Measurements from ENCODE around the gene SENP6.
A peak's percentile ranks its signal among the peaks of the same experiment; 100 is the strongest.
"Not testable (repeated sequence)": the region's sequence is repeated elsewhere in the genome, so short reads cannot be mapped to it uniquely, and the experiment has no call there.

SENP6 gene, protein sequence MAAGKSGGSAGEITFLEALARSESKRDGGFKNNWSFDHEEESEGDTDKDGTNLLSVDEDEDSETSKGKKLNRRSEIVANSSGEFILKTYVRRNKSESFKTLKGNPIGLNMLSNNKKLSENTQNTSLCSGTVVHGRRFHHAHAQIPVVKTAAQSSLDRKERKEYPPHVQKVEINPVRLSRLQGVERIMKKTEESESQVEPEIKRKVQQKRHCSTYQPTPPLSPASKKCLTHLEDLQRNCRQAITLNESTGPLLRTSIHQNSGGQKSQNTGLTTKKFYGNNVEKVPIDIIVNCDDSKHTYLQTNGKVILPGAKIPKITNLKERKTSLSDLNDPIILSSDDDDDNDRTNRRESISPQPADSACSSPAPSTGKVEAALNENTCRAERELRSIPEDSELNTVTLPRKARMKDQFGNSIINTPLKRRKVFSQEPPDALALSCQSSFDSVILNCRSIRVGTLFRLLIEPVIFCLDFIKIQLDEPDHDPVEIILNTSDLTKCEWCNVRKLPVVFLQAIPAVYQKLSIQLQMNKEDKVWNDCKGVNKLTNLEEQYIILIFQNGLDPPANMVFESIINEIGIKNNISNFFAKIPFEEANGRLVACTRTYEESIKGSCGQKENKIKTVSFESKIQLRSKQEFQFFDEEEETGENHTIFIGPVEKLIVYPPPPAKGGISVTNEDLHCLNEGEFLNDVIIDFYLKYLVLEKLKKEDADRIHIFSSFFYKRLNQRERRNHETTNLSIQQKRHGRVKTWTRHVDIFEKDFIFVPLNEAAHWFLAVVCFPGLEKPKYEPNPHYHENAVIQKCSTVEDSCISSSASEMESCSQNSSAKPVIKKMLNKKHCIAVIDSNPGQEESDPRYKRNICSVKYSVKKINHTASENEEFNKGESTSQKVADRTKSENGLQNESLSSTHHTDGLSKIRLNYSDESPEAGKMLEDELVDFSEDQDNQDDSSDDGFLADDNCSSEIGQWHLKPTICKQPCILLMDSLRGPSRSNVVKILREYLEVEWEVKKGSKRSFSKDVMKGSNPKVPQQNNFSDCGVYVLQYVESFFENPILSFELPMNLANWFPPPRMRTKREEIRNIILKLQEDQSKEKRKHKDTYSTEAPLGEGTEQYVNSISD

DNA sequence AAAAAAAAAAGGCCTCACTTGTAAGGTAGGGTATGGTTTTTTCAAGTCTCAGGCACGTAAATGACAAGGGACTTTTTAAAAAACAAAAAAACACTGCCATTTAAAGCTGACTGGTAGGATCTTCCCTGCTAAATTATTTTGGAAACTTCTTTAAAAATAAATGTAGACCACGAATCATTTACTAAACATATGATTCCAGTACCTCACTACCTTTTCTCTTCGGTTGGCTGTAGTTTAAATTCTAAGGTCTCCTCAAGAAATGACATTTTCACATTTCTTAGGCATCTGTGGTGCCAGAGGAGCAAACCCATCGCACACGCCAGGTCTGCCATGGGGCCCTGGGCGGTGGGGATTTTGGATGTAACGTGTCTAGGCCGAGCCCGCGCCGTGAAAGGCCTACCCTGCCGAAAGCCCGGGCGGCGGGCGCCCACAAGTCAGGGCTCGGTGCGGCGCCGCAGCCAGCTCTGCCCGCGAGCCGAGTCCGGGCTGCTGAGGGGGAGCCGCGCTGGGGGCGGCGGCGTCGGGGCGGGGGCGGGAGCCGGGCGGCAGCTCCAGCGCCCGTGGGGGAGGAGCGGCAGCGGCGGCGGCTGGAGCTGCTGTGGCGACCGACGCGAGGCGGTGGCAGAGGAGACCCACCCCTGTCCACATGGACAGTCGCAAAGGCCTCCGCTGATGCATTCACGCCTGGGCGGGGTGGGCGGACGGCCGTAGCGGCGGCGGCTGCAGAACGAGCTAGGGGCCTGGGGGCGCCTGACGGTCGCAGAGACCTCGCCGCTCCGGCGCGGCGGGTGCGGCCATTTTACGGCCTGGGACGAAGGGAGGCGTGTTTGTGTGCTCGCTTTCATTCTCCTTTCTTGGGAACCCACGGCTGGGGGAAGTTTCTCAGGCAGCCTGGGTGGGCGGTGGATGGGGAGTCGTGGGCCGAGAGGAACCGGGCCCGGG, at the start of gene SENP6:
TSS of gene SENP6 (plus strand) at position 577 of the 942 bp plus-strand sequence. CDS start 645 bp downstream, outside the sequence.
- peak; percentile 52 for DNase-seq (ENCODE audit: extremely low spot score, insufficient read length, low read depth)
- peak; percentile 71 for FAIRE-seq

DNA sequence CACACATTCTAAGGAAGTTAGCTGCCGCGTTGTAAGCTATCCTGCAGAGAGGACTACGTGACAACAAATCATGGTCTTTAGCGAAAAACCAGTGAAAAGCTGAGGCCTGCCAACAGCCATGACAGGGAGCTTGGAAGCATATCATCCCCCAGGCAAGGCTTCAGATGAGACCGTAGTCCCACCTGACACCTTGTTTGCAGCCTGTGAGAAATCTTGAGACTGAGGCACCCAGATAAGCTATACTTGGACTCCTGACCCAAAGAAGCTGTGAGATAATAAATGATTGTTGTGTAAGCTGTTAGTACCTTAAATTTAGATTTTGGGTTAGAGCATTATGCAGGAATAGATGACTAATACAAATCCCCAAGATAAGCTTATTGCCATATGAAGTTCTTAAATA, 45.4 kb upstream of the SENP6 start:
- FAIRE-seq: no peak
- no peak for DNase-seq (ENCODE audit: extremely low spot score, insufficient read length, low read depth)

DNA sequence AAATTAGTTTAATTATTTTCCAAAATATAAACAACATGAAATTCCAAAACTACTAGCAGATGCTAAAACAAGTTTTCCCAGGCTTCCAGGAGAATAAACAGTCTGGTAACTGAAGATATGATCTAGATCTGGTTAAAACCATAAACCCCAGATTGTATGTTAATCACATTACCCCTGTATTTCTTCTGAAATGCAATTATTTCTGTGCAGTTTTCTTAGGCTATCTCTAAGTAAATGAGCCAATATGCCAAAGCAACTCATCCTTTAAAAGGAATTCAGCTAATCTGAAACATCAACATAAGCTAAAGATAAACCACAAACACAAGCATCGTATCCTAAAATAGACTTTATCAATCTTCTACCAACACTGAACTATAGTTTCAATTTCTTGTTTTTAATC, 44.6 kb upstream of the SENP6 start:
- DNase-seq (ENCODE audit: extremely low spot score, insufficient read length, low read depth) (no peak), FAIRE-seq (no peak)

DNA sequence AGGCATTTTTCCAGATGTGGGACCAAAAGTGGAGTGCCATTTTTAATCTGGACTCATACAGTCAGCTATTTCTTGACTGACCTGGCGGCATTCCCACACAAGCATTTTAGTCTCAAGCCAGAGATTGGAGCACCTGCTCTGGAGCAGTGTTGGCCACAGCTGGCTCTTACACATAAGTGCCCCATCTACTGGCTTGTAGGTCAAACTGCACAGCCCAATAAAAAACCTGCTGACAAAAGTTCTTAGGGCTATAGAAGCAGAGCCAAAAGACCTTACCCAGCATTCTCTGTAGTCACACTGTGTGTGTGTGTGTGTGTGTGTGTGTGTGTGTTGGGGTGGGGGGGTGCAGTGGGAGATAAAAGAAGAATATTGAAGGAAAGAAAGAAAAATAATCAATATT, 38.6 kb upstream of the SENP6 start:
- DNase-seq (ENCODE audit: extremely low spot score, insufficient read length, low read depth) (no peak), FAIRE-seq (peak; percentile 59)

DNA sequence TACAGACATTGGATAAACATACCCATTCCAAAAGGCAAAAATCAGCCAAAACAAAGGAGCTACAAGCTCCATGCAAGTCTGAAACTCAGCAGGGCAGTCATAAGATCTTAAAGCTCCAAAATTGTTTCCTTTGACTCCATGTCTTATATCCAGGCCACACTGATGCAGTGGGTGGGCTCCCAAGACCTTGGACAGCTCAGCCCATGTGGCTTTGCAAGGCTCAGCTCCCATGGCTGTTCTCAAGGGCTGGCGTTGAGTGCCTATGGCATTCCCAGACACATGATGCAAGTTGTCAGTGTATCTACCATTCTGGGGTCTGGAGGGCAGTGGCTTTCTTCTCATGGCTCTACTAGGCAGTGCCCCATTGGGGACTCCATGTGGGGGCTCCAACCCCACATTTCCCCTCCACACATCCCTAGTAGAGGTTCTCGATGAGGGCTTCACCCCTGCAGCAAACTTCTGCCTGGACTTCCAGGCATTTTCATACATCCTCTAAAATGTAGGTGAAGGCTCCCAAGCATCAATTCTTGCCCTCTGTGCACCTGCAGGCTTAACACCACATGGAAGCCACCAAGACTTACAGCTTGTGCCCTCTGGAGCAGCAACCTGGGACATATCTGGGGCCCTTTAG, 35.4 kb upstream of the SENP6 start:
- FAIRE-seq: no peak

DNA sequence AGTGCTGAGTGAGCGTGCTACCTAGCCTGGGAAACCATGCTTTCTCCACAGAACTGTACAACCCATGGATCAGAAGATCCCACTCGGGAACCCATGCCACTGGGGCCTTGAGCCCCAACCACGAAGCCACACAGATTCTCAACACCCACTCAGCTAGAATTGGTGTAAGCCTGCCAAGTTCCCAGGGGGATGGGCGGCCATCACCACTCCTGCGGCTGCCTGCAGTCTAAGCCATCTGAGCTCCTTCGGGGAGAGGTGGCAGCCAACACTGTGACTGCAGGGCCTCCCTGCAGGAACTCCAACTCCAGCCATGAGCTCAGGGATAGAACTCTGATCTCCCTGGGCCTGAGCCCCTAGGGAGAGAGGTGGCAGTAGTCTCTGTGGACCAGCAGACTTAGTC, 33.6 kb upstream of the SENP6 start:
- DNase-seq (ENCODE audit: extremely low spot score, insufficient read length, low read depth): no peak
- FAIRE-seq: no peak

More for the DNA sequence above, 35.4 kb upstream of the SENP6 start:
- DNase-seq (ENCODE audit: extremely low spot score, insufficient read length, low read depth): no peak

DNA sequence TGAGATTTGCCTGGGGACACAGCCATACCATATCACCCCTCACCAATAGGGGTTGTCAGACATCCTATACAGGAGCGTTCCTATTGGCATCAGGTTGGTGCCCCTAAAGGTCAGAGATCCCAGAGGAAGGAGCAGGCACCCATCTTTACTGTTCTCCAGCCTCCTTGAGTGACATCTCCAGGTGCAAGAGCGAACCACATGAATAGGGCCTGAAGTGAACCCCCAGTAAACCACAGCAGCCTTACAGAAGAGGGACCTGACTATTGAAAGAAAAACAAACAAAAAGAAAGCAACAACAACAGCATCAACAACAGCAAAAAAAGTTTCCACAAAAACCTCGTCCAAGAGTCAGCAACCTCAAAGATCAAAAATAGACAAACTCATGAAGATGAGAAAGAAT, 32.7 kb upstream of the SENP6 start:
- DNase-seq (ENCODE audit: extremely low spot score, insufficient read length, low read depth): no peak
- no peak for FAIRE-seq

DNA sequence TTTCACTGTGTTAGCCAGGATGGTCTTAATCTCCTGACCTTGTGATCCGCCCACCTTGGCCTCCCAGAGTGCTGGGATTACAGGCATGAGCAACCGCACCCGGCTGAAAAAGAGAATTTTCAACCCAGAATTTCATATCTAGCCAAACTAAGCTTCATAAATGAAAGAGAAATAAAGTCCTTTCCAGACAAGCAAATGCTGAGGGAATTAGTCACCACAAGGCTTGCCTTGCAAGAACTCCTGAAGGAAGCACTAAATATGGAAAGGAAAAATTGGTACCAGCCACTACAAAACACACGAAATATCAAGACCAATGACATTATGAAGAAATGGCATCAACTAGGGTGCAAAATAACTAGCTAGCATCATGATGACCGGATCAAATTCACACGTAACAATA, 31.0 kb upstream of the SENP6 start:
- DNase-seq (ENCODE audit: extremely low spot score, insufficient read length, low read depth); FAIRE-seq: not testable (repeated sequence)

DNA sequence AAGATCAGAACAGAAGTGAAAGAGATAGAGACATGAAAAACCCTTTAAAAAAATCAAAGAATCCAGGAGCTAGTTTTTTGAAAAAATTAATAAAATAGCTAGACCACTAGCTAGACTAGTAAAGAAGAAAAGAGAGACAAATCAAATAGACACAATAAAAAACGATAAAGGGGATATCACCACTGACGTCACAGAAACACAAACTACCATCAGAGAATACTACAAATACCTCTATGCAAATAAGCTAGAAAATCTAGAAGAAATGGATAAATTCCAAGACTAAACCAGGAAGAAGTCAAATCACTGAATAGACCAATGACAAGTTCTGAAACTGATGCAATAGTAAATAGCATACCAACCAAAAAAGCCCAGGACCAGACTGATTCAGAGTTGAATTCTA, 29.6 kb upstream of the SENP6 start:
- DNase-seq (ENCODE audit: extremely low spot score, insufficient read length, low read depth): no peak
- FAIRE-seq: no peak

DNA sequence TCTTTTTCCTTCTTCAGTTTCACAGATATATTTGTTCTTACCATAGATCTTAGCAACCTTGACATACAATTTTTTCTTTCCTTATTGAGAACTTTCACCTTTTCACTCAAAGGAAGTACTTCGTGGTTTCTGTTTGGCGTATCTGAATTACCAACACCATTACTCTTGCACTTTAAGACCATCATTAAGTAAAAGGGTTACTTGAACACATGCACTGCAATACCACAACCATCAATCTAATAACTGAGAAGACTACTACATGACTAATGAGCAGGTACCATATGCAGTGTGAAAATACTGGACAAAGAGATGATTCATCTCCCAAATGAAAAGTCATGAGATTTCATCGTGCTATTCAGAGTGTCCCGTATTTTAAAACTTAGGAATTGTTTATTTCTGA, 21.7 kb upstream of the SENP6 start:
- DNase-seq (ENCODE audit: extremely low spot score, insufficient read length, low read depth) (no peak), FAIRE-seq (peak; percentile 68)

DNA sequence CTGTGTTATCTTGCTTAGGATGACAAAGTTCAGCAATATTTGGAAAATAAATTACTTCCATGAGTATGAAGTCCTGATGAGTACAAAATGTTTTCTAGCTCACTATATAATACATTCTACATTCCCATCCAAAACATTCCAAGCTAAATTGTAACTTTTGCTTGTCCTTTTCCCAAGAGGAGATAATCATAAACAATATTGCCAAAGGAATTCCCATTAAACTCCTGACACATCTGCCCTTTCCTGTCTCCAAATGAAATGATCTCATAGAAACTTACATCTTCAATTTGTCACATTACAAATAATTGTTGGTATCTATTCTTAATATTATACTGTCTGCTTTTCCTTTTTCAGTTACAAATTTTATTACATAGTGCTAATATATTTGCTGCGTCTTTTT, 20.4 kb upstream of the SENP6 start:
- DNase-seq (ENCODE audit: extremely low spot score, insufficient read length, low read depth): no peak
- FAIRE-seq: no peak

DNA sequence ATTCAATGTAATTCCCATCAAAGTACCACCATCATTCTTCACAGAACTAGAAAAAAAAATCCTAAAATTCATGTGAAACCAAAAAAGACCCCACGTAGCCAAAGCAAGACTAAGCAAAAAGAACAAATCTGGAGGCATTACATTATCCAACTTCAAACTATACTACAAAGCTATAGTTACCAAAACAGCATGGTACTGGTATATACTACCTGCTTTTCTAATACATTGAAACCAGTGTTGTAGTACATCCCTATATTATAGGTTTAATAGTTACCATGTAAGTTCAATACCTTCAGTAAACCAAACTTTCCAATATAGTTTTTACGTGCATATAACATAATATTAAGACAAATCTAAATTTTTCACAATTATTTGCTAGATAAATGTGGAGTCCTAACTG, 17.1 kb upstream of the SENP6 start:
- FAIRE-seq; DNase-seq (ENCODE audit: extremely low spot score, insufficient read length, low read depth): not testable (repeated sequence)

DNA sequence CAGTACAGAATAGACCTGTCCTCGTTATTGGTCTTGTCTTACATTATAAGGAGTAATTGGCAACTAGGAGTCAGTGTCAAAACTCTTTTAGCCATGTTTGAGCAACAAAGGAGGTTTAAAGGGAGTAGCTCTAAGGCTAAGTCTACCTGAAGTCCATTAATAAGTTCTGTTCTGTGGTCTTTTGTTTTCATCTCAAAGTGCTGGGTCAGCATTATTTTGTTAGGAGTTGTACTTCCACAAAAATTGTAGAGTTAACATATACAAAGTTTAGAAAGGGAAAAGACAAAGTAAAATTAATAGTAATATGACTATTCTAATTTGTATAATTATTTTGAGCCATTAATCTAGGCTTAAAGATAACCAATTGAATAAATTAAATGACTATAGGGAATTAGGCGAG, 12.7 kb upstream of the SENP6 start:
- FAIRE-seq: no peak
- DNase-seq (ENCODE audit: extremely low spot score, insufficient read length, low read depth): no peak

DNA sequence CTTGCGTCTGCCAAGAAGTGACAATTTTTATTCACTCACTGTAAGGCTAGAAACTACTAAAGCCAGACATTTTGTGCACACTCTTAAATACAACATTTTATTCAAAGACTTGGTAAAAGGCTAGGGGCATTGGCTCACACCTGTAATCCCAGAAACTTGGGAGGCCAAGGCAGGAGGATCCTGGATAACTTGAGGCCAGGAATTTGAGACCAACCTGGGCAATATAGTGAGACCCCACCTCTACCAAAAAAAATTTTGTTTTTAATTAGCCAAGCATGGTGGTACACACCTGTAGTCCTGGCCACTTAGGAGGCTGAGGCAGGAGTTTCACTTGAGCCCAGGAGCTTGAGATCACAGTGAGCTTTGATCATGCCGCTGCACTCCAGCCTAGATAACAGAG, 11.3 kb upstream of the SENP6 start:
- DNase-seq (ENCODE audit: extremely low spot score, insufficient read length, low read depth) (no peak), FAIRE-seq (no peak)

DNA sequence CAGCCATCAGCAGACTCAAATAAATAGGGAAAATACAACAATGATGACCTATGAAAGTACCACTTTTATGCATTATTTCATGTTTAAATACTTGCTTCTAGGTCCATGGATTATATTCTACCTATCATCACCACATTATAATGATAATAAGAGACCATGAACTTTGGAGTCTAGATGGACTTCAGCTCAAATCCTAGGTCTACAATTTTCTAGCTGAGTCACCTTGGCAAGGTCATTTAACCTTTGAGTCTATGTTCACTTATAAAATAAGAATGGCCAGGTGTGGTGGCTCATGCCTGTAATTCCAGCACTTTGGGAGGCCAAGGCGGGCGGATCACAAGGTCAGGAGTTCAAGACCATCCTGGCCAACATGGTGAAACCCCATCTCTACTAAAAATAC, 5.3 kb upstream of the SENP6 start:
- not testable (repeated sequence) for FAIRE-seq

DNA sequence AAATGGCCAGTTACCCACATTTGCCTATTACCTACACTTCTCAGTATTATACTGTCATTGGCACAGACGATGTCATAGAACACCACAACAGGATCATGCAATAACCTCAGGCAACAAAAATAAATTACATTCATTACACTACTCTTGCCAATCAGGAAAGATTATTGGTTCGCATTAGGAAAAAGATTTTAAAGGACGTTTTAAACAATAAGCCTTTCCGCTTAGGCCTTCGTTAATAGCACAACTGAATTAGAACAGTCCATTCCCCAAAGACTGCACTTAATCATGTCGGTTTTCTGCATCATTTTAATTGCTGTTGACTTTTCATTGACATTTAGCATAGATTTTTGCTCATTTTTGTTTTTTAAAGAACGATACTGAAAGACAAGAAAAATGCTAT, 912 bp upstream of the SENP6 start:
- FAIRE-seq: no peak
- no peak for DNase-seq (ENCODE audit: extremely low spot score, insufficient read length, low read depth)

More for the DNA sequence above, 5.3 kb upstream of the SENP6 start:
- DNase-seq (ENCODE audit: extremely low spot score, insufficient read length, low read depth): not testable (repeated sequence)

DNA sequence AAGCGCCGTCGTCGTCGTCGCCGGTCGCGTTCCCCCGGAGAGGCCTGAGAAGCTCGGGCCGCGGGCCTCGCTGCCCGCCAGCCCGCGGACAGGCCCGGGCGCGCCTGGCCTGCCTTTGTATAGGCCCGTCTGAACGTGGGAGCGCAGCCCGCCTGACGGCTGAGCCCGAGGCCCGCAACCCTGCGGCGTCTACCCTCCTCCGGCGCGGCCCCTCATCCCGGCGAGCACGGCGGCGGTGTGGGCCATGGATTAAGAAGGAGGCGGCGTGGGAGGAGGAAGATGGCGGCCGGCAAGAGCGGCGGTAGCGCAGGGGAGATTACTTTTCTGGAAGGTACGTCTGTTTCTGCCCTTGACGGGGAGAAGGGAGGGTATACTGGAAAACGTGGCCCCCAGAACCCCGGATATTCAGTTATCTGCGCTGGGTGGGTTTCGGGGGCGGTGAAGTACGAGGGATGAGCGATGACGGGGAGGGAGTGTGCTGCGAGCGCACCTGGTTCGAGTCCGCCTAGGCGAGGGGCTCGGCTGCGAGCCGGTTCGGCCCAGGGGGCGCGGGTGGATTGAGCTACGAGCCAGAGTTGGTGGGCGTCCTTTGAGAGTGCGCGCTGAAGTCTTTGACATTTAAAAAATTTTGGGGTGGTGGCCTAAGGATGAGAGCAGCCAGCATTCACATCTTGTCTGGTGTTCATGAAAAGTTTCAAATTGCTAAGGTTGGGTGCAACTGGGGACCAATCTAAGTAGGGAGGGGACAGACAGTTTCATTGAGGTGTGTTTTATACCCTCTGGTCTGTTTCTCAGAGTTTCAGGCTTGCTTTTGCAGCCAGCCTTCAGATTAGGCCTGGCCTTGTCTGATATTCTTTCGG, 796 bp downstream of the SENP6 start:
- peak; percentile 64 for FAIRE-seq
- DNase-seq (ENCODE audit: extremely low spot score, insufficient read length, low read depth): no peak

DNA sequence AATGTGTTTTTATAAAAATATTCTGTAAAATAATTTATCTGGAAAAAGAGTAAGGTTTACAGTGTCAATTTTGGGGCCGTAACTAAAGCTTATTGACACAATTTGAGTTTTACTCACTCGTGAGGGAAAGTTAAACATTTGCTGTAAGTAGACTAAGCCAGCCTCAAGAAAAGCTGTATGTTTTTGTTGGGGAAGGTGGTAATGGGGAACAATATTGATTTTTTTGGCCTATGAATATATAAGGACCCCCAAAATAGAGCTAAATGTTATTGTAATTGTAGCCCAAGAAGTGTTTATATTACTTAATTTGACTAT, 1.4 kb downstream of the SENP6 start:
- DNase-seq (ENCODE audit: extremely low spot score, insufficient read length, low read depth): no peak
- no peak for FAIRE-seq
